H9 (cell line): ENCODE data around the gene ZBTB16. TPM values are rescaled to one million over a fixed set of nuclear protein-coding genes. Genes with fewer than 3 reads are reported as not detected.

Experiments used
- DNase-seq: peaks from one replicate; pipeline ENCODE4 v3.0.0-alpha.2; 2017
- H2AFZ ChIP-seq: one replicate; pipeline ENCODE4 v1.6.1; 2013; ENCODE audit warnings: mild to moderate bottlenecking, low read length, control low read depth, moderate library complexity
- H2AK5ac ChIP-seq: 2 replicates; pipeline ENCODE4 v1.6.1; 2013; ENCODE audit warnings: low read length, control low read depth, mixed read lengths; ENCODE audit not compliant: insufficient read length
- H2BK120ac ChIP-seq: one replicate; pipeline ENCODE4 v1.6.1; 2013; ENCODE audit warnings: low read depth, mild to moderate bottlenecking, low read length, control low read depth, inconsistent platforms; ENCODE audit not compliant: poor library complexity, severe bottlenecking
- H2BK12ac ChIP-seq: 2 replicates; pipeline ENCODE4 v1.6.1; 2013; ENCODE audit warnings: low read length, control low read depth, mixed read lengths, low read depth; ENCODE audit not compliant: insufficient read length
- H2BK15ac ChIP-seq: 2 replicates; pipeline ENCODE4 v1.6.1; 2013; ENCODE audit warnings: low read depth, low read length, control low read depth
- H2BK20ac ChIP-seq: one replicate; pipeline ENCODE4 v1.6.1; 2013; ENCODE audit warnings: low read depth, mild to moderate bottlenecking, low read length, control low read depth, inconsistent platforms; ENCODE audit not compliant: poor library complexity, severe bottlenecking
- H2BK5ac ChIP-seq: 2 replicates; pipeline ENCODE4 v1.6.1; 2013; ENCODE audit warnings: low read length, control low read depth, mixed read lengths; ENCODE audit not compliant: insufficient read length
- H3K14ac ChIP-seq: 2 replicates; pipeline ENCODE4 v1.6.1; 2013; ENCODE audit warnings: low read length, control low read depth; ENCODE audit not compliant: insufficient read depth
- H3K18ac ChIP-seq: 2 replicates; pipeline ENCODE4 v1.6.1; 2013; ENCODE audit warnings: low read depth, mild to moderate bottlenecking, mixed read lengths, low read length, control low read depth; ENCODE audit not compliant: insufficient read length
- H3K23ac ChIP-seq: 2 replicates; pipeline ENCODE4 v1.6.1; 2013; ENCODE audit warnings: low read length, control low read depth, mixed read lengths, low read depth; ENCODE audit not compliant: insufficient read length
- H3K23me2 ChIP-seq: 2 replicates; pipeline ENCODE4 v1.6.1; 2013; ENCODE audit warnings: low read depth, mild to moderate bottlenecking, mixed read lengths, low read length, control low read depth; ENCODE audit not compliant: insufficient read length, poor library complexity, severe bottlenecking
- H3K27ac ChIP-seq: 2 replicates; pipeline ENCODE4 v1.5.1; 2013; ENCODE audit warnings: low read length, control low read depth, mixed read lengths, low read depth; ENCODE audit not compliant: insufficient read length
- H3K27me3 ChIP-seq: 2 replicates; pipeline ENCODE4 v1.6.1; 2013; ENCODE audit warnings: low read length, control low read depth, inconsistent platforms; ENCODE audit not compliant: insufficient read depth
- H3K4ac ChIP-seq: 2 replicates; pipeline ENCODE4 v1.6.1; 2013; ENCODE audit warnings: low read depth, mild to moderate bottlenecking, control low read depth, inconsistent platforms, low read length, moderate library complexity
- H3K4me1 ChIP-seq: 2 replicates; pipeline ENCODE4 v1.6.1; 2013; ENCODE audit warnings: low read length, control low read depth, inconsistent platforms; ENCODE audit not compliant: insufficient read depth
- H3K4me2 ChIP-seq: 2 replicates; pipeline ENCODE4 v1.6.1; 2013; ENCODE audit warnings: low read length, control low read depth, mixed read lengths; ENCODE audit not compliant: insufficient read length, insufficient read depth
- H3K56ac ChIP-seq: 2 replicates; pipeline ENCODE4 v1.6.1; 2013; ENCODE audit warnings: low read depth, mild to moderate bottlenecking, mixed read lengths, low read length, control low read depth; ENCODE audit not compliant: insufficient read length
- H3K79me1 ChIP-seq: 2 replicates; pipeline ENCODE4 v1.6.1; 2013; ENCODE audit warnings: low read depth, mild to moderate bottlenecking, moderate library complexity, low read length, control low read depth, inconsistent platforms; ENCODE audit not compliant: insufficient read depth, poor library complexity, severe bottlenecking
- H3K79me2 ChIP-seq: 2 replicates; pipeline ENCODE4 v1.6.1; 2013; ENCODE audit warnings: low read length, control low read depth, inconsistent platforms; ENCODE audit not compliant: insufficient read depth
- H3K9ac ChIP-seq: 2 replicates; pipeline ENCODE4 v1.6.1; 2013; ENCODE audit warnings: low read length, control low read depth, mixed read lengths; ENCODE audit not compliant: insufficient read length; ENCODE audit errors: extremely low read depth
- H3K9me3 ChIP-seq: one replicate; pipeline ENCODE4 v1.6.1; 2013; ENCODE audit warnings: low read depth, low read length, inconsistent platforms; ENCODE audit not compliant: control insufficient read depth
- H3T11ph ChIP-seq: one replicate; pipeline ENCODE4 v1.6.1; 2013; ENCODE audit warnings: mild to moderate bottlenecking, low read length, control low read depth, inconsistent platforms
- H4K20me1 ChIP-seq: one replicate; pipeline ENCODE4 v1.6.1; 2013; ENCODE audit not compliant: control insufficient read depth, insufficient read length, insufficient read depth
- H4K5ac ChIP-seq: 2 replicates; pipeline ENCODE4 v1.6.1; 2013; ENCODE audit warnings: low read depth, mild to moderate bottlenecking, mixed read lengths, low read length, control low read depth; ENCODE audit not compliant: insufficient read length
- H4K8ac ChIP-seq: replicated peaks from 2 replicates; pipeline ENCODE4 v1.6.1; 2013; ENCODE audit warnings: low read length, control low read depth, mixed read lengths, low read depth; ENCODE audit not compliant: insufficient read length
- H4K91ac ChIP-seq: 2 replicates; pipeline ENCODE4 v1.6.1; 2013; ENCODE audit warnings: low read depth, mild to moderate bottlenecking, moderate library complexity, mixed read lengths, low read length, control low read depth; ENCODE audit not compliant: insufficient read length
- H3K27ac Mint-ChIP-seq, 3 experiments: 2 replicates in 2 of 3; 3 replicates in 1 of 3; pipeline ENCODE4 v1.8.0; 2020 to 2021; ENCODE audit warnings: mixed read lengths in 3 of 3, mild to moderate bottlenecking in 1 of 3, moderate library complexity in 1 of 3
- H3K27me3 Mint-ChIP-seq: 2 replicates; pipeline ENCODE4 v1.8.0; 2021; ENCODE audit warnings: low read depth, mild to moderate bottlenecking, moderate library complexity, mixed read lengths
- H3K36me3 Mint-ChIP-seq, 3 experiments: 2 replicates in 2 of 3; 3 replicates in 1 of 3; pipeline ENCODE4 v1.8.0; 2020 to 2021; ENCODE audit warnings: low read depth in 3 of 3, mixed read lengths in 3 of 3; ENCODE audit not compliant: insufficient read depth in 1 of 3
- H3K4me1 Mint-ChIP-seq, 2 experiments: 2 replicates each; pipeline ENCODE4 v1.8.0; 2020; ENCODE audit warnings: mixed read lengths in 2 of 2
- H3K4me3 Mint-ChIP-seq, 2 experiments: 2 replicates in 1 of 2; 3 replicates in 1 of 2; pipeline ENCODE4 v1.8.0; 2020 to 2021; ENCODE audit warnings: mild to moderate bottlenecking in 2 of 2, mixed read lengths in 2 of 2, moderate library complexity in 1 of 2
- H3K9me3 Mint-ChIP-seq, 2 experiments: 2 replicates in 1 of 2; 3 replicates in 1 of 2; pipeline ENCODE4 v1.8.0; 2020; ENCODE audit warnings: mild to moderate bottlenecking in 2 of 2, mixed read lengths in 2 of 2, moderate library complexity in 1 of 2
- CTCF ChIP-seq: fragments of 200-600 bp; sonication (generic); conservative IDR thresholded peaks from 3 replicates; pipeline ENCODE4 v1.8.0; 2021; ENCODE audit warnings: antibody characterized with exemption, mild to moderate bottlenecking
- WGBS: extraction: QIAGEN DNeasy Blood & Tissue Kit; methylation state at CpG from one replicate; pipeline ENCODE4 v1.1.7; 2013; ENCODE audit warnings: missing lambda C conversion rate, low lambda C conversion rate, mixed read lengths; ENCODE audit not compliant: insufficient read length; ENCODE audit errors: extremely low coverage; 5-methylcytosine and 5-hydroxymethylcytosine counted together
- total RNA-seq: library from RNA; stranded (reverse); gene quantifications from 2 replicates; pipeline ENCODE4 v1.2.1, GENCODE V29; 2021

Gene ZBTB16
- total RNA-seq, 1 experiment from 2014 or later: not detected

- DNase-seq: no peak
- H4K5ac ChIP-seq: no peak overlapping the region
- H3T11ph ChIP-seq: no peak overlapping the region
- H3K23me2 ChIP-seq: no peaks in the 10 kb centered on the region
- no peak overlapping the region for H3K18ac ChIP-seq
- no peak overlapping the region for H2AFZ ChIP-seq
- no peak overlapping the region for H3K27ac ChIP-seq
- no peaks in the 10 kb centered on the region for H4K20me1 ChIP-seq
- H3K9me3 ChIP-seq: no peaks in the 10 kb centered on the region
- H3K4me1 Mint-ChIP-seq: peaks cover 2 to 3% of the 10 kb centered on the region in 2 experiments; a peak in 1 of 4 replicates
- H3K9ac ChIP-seq: no peak overlapping the region
- no CpG with 5 or more reads among the region's 2 CpGs for WGBS
- no peaks in the 10 kb centered on the region for H3K36me3 Mint-ChIP-seq
- no peak overlapping the region for H3K27ac Mint-ChIP-seq
- no peak overlapping the region for H4K8ac ChIP-seq
- H2BK12ac ChIP-seq: no peak overlapping the region
- H4K91ac ChIP-seq: no peak overlapping the region
- no peak overlapping the region for H2BK15ac ChIP-seq
- no peak overlapping the region for H3K14ac ChIP-seq
- no peaks in the 10 kb centered on the region for H3K79me2 ChIP-seq
- no peaks in the 10 kb centered on the region for H3K27me3 ChIP-seq
- TF ChIP-seq CTCF: no peak
- H3K9me3 Mint-ChIP-seq: no peaks in the 10 kb centered on the region
- H2AK5ac ChIP-seq: no peak overlapping the region
- no peak overlapping the region for H3K4me2 ChIP-seq
- H2BK20ac ChIP-seq: no peak overlapping the region
- H2BK5ac ChIP-seq: no peak overlapping the region
- no peak overlapping the region for H3K4me3 Mint-ChIP-seq
- H3K23ac ChIP-seq: no peak overlapping the region
- no peaks in the 10 kb centered on the region for H3K79me1 ChIP-seq
- H3K56ac ChIP-seq: no peak overlapping the region
- H3K27me3 Mint-ChIP-seq: peaks cover 4% of the 10 kb centered on the region; the same call in 1 of the 2 replicates
- H2BK120ac ChIP-seq: no peak overlapping the region
- no peaks in the 10 kb centered on the region for H3K4me1 ChIP-seq
- H3K4ac ChIP-seq: no peak overlapping the region
Observed at GRCh38 chr11:114017723-114018122, 41.8 kb upstream of the ZBTB16 start.
